DMS114 treated with DMSO at 0.1 percent for 48 hours (cell line): ENCODE data around the gene TRABD.
A peak's percentile ranks its signal among the peaks of the same experiment; 100 is the strongest.
"Not testable (repeated sequence)": the region's sequence is repeated elsewhere in the genome, so short reads cannot be mapped to it uniquely, and the experiment has no call there.

Experiments used
- DNase-seq: peaks from one replicate; lab custom pipeline; 2025; ENCODE audit not compliant: unreplicated experiment; lab: John Stamatoyannopoulos, UW

Gene TRABD

GRCh38 chr22:50200461-50201190, 14.9 kb downstream of the TRABD start, which contains the start of gene SELENOO:
Gene SELENOO, plus strand, starts transcription at chr22:50201011. Its CDS starts 26 bp downstream, at chr22:50201037.
- peak; percentile 63 for DNase-seq

GRCh38 chr22:50201191-50202129, 15.7 kb downstream of the TRABD start:
- no peak for DNase-seq

DNA sequence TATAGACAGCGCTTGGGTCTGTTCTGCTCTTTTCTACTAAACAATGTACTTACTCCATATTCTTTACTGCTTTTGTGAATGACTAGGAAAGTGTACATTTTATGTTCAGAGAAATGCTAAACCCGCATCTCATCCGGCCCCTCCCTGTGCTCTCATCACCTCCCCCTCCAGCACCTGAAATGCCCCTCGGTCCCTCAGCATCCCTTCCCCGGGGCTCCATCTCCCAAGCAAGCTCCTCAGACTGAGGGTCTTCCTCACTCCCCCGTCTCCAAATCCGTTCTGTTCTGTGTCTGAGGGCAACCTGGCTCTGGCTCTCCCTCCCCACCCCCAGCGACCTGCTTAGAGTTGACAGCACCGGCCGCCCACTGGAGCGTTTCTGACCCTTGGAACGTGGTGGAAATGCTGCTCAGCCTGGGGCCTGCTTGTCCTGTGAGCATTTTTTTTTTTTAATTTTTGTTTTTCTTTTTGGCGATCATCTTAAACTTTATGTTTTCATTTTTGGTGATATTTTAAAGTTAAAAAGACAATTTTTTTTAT, 16.5 kb downstream of the TRABD start:
- DNase-seq = no peak

GRCh38 chr22:50203288-50203687, 17.6 kb downstream of the TRABD start:
- no peak for DNase-seq

GRCh38 chr22:50204571-50204970, 18.9 kb downstream of the TRABD start:
- no peak for DNase-seq

DNA sequence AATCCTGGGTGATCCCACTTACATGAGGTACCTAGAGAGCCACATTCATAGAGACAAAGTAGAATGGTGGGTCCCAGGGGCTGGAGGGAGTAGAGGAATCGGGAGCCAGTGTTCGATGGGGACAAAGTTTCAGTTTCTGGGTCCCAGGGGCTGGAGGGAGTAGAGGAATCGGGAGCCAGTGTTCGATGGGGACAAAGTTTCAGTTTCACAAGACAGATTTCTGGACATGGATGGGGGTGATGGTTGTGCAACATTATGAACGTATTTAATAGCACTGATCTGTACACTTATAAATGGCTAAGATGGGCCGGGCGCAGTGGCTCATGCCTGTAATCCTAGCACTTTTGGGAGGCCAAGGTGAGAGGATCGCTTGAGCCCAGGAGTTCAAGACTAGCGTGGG, 19.3 kb downstream of the TRABD start:
- DNase-seq = not testable (repeated sequence)

DNA sequence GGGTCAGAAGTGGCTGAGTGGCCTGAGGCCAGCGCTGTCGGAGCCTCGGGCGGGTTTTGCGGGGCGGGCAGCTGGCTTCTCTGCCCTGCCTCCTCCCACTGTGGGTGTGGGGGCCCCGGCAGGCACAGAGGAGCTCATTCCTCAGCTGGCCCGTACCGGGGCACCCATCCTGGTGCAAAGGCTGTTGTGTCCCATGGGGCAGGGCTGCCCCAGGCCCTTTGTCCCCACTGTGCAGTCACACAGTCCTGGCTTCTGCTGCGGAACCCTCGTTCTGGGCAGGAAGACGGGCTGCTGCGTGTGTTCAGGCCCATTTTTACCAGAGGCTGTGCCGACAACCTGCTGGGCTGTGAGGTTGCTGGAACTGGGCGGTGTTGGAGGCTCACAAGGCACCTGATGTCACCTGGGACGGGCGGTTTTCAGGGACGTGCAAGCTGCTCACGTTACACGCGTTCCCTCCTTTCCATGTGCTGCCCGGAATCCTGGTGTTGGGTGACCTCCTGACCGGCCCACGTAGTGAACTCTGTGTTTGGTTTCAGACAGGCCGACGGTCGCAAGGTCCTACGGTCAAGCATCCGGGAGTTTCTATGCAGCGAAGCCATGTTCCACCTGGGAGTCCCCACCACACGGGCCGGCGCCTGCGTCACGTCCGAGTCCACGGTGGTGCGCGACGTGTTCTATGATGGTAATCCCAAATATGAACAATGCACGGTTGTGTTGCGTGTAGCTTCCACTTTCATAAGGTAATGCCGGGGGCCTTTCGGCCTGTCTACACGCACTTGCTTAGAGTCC, 20.3 kb downstream of the TRABD start:
- DNase-seq = no peak

- peak; percentile 16 for DNase-seq
Observed at GRCh38 chr22:50206599-50206998, 20.9 kb downstream of the TRABD start.

- DNase-seq = no peak
Observed at GRCh38 chr22:50207383-50208140, 21.8 kb downstream of the TRABD start.

DNA sequence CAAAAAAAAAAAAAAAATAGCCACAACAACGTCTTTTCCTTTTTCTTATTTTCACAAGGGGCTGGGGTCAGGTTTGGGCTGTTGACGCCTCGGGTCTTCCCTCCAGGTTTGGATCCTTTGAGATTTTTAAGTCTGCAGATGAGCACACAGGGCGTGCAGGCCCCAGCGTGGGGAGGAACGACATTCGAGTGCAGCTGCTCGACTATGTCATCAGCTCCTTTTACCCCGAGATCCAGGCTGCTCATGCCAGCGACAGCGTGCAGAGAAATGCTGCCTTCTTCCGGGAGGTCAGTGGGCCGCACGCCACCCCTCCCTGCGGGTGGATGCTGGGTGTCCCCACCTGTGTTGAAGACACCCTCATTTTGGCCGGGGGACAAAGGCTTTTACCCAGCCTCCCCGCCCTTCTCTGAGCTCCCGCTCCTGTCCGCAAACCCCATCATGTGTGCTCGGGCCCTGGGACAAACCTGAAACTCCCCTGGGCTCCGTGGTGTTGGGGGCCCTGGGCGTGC, 22.8 kb downstream of the TRABD start:
- DNase-seq = no peak

GRCh38 chr22:50208939-50209892, 23.5 kb downstream of the TRABD start:
- DNase-seq = no peak

DNA sequence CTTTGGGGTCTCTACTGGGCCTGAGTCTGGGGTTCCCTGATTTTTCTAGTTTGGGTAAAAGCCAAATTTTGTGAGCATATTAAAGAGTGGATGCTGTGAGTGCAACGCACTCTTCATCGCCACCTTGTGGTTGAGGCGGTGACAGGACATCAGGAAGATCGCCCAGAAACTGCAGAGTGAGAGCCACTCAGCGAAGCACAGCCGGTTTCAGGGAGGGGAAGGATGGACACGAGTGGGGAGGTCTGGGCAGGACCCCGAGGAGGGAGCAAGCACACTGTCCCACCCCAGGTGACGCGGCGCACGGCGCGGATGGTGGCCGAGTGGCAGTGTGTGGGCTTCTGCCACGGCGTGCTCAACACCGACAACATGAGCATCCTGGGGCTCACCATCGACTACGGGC, 24.2 kb downstream of the TRABD start:
- DNase-seq = peak; percentile 23

- DNase-seq = no peak
Observed at GRCh38 chr22:50210378-50211139, 24.8 kb downstream of the TRABD start.

DNA sequence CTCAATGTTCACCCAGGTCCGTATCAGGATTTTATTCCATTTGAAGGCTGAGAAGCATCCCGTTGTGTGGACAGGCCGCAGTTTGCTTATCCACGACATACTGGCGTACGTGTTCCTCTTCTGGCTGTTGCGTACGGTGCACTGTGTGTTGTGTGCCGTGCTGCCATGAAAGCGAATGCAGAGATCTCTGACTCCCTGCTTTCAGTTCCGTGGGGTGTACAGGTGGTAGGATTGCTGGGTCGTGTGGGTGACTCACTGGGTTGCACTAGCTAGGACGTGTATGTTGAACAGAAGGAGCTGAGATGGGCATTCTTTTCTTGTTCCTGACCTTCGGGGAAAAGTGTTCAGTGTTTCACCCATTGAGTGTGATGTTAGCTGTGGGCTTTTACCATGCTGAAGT, 25.4 kb downstream of the TRABD start:
- no peak for DNase-seq

- DNase-seq = no peak
Observed at GRCh38 chr22:50213263-50213662, 27.6 kb downstream of the TRABD start.

DNA sequence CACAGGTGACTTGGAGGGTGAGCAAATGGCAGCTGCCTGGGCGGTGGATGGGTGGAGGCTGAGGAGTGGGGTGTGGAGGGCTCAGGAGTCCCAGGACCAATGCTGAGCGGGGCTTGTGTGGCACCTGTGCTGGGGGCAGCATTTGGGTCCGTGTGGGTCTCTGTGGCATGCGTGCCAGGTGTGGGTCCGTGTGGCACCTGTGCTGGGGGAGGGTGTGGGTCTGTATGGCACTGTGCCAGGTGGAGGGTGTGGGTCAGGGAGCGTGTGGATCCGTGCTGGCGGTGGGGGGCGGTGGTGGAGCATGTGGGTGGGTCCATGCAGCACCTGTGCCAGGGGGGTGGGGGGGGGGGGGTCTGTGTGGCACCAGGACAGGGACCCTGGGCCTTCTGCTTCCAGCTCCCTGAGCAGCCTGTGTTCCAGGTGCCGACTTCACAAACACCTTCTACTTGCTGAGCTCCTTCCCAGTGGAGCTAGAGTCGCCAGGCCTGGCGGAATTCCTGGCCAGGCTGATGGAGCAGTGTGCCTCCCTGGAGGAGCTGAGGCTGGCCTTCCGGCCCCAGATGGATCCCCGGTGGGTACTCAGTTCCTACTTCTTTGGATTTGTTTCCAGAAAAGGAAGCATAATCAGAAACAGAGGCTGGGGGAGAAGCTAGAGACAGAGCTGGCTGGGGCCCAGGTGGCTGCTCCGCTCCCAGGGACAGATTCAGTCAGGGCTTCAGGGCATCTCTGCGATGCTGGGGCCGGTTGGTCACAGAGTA, 29.8 kb downstream of the TRABD start:
- DNase-seq = no peak

DNA sequence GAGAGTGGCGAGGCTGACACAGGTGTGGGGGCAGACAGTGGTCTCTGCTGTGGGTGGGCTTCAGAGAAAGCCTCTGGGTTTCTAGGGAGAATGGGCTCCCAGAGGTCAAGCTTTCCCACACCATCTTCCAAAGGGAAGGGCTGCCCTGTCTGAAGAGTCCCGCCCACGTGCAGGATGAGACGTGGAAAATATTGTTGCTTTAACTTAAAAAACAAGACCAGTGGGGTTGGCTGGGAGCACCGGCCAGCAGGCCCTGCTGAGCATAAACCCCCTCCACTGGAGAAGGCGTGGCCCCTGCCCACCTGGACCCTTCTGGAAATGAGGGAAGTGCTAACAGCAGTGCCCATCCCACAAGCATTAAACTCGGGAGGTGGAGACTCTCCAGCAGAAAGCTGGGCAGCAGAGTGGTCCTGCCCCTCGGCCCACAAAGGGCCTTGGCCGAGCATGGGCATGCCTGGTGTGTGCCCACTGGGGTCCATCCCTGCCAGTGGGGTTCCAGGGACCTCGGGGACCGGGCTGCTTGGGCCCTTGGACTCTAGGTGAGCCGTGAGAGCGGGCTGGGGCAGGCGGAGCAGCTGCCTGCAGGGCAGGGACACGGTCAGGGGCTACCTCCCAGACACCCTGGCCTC, 30.5 kb downstream of the TRABD start:
- no peak for DNase-seq
